ENCODE data around the gene CRYZ.
"Not testable (repeated sequence)": the region's sequence is repeated elsewhere in the genome, so short reads cannot be mapped to it uniquely, and the experiment has no call there.

The CRYZ gene

DNA sequence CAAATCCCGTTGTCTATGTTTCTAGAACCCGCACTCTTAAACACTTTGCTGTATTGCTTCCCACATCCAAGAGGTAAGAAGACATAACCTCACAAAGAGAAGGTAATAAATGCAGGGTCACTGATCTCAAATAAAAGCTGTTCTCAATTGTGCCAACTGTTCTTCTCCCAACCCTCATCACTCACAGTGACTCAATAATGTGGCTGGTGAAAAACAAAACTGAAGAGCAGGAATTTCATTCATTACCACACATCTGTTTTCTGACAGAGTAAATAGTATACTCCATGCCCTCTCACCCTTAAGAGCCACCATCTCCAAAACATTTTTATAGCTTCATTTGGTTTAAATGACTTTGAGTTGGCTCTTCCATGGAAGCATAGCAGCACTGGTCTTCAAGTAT lies 53.0 kb downstream of the CRYZ start:
- no peak for DNase-seq (ENCODE audit: low read depth in 2 of 2)

- no peak for DNase-seq (ENCODE audit: low read depth in 2 of 2)
Observed at GRCh38 chr1:74677926-74678325, 54.9 kb downstream of the CRYZ start.

DNA sequence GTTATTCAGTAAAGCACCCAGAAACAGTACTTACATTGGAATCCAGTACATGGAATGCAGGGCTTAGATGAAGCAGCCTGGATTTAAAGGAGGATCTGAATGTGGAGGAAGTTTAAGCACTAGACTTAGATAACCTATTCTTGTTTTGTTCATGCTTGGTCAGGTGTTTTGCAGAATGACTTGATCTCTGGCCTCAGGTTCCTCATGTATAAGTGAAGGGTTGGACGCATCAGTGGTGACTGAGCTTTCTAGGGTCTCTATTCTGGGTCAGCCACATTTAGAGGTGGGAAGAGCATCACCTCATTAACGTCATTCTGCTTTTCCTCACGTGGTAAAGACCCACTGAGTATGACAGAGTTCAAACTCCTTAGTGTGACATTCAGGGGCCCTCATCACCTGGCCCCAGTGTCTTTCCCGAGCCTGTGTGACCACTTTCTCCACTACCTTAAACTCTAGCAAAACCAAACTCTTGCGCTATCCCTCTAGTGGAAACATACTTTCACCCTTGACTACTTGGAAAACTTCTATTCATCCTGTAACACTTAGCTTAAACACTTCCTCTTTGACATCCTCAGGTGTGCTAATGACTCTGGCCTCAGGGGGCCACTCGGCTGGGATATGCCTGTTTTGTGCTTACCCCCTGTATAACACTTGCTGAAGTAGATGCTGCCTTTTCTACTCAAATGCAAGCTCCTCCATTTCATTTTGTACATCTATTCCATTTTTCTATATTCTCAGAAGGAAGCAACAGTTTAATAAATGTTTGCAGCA lies 58.4 kb downstream of the CRYZ start:
- DNase-seq (ENCODE audit: low read depth in 2 of 2): no peak

DNA sequence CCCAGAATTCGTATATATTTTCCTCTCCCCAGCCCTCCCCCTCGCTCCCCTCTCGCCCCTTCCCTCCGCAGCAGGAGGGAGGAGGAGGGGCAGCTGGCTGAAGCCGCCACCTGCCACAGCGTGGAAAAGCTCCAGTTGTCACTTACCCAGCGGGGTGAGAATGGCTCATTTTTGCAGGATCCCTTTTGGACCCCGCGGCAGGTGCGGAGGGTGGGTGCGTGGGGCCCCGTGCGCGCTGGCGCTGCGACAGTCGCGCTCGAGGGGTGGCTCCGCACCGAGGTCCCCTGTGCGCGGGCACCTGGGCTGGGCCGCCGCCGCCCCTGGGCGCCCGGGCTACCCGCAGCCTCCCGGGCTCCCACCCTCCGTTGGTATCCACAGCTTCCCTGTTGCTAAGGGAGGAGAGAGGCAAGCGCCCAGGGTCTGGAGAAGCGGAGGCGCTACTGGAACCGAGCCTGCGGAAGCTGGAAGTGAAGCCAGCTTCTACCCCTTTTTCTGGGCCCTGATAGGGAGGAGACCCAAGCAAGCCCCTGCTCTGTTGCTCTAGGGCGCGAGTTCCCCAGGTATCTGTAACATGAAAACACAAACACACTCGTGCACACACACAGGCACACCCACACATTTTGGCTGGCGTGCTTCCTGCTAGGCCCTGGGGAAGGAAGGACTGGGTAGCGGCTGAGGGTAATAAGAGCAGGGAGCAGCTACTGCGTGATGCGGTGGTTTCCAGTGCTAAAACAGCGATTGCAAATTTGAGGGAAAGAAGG lies 59.3 kb downstream of the CRYZ start, which contains the start of gene ERICH3:
Gene ERICH3, minus strand, starts transcription at position 442 of the 761 bp plus-strand sequence. Its CDS starts 273 bp downstream, at position 169.
- no peak for DNase-seq (ENCODE audit: low read depth in 2 of 2)

- not testable (repeated sequence) for DNase-seq (ENCODE audit: low read depth in 2 of 2)
Observed at GRCh38 chr1:74670866-74671265, 62.0 kb downstream of the CRYZ start.

Measured in stimulated activated CD8-positive, alpha-beta memory T cell treated with anti-CD3 and anti-CD28 coated beads, Interleukin-7, amount 100 ng/mL, for 4 hours (primary cell).